ENCODE results near the gene SHISA3.
A peak's percentile ranks its signal among the peaks of the same experiment; 100 is the strongest.
"Not testable (repeated sequence)": the region's sequence is repeated elsewhere in the genome, so short reads cannot be mapped to it uniquely, and the experiment has no call there.

The SHISA3 gene

GRCh38 chr4:42364266-42365053 is 32.8 kb upstream of the SHISA3 start:
- no peak overlapping the region for H3K23ac ChIP-seq (ENCODE audit: low read length)
- no peak overlapping the region for H2BK15ac ChIP-seq (replicated peaks; ENCODE audit: low read depth)
- H3K9ac ChIP-seq (ENCODE audit: low read length) = no peak overlapping the region
- no peak overlapping the region for H4K8ac ChIP-seq (ENCODE audit: low read depth, low read length)
- no peak overlapping the region for H3K18ac ChIP-seq (ENCODE audit: low read length)
- no peak overlapping the region for H3K4me3 ChIP-seq (ENCODE audit: low read length)
- H3K36me3 ChIP-seq (ENCODE audit: control insufficient read depth, insufficient read depth, low read length) = no peaks in the 10 kb centered on the region
- no peak for DNase-seq
- no peaks in the 10 kb centered on the region for H3K79me2 ChIP-seq (ENCODE audit: control insufficient read depth, insufficient read depth, low read length)
- H3K27me3 ChIP-seq (ENCODE audit: insufficient read depth, low read length, poor library complexity) = no peaks in the 10 kb centered on the region
- H3K79me1 ChIP-seq (ENCODE audit: low read length) = no peaks in the 10 kb centered on the region
- no peak overlapping the region for H3K4me2 ChIP-seq (ENCODE audit: low read length)
- no peak overlapping the region for H2BK5ac ChIP-seq (ENCODE audit: low read length)
- no peak overlapping the region for H4K5ac ChIP-seq (ENCODE audit: low read length)
- H3K56ac ChIP-seq (ENCODE audit: low read length) = no peak overlapping the region
- no peaks in the 10 kb centered on the region for H3K4me1 ChIP-seq (ENCODE audit: control insufficient read depth, low read depth, low read length)
- no peak overlapping the region for H2BK120ac ChIP-seq (ENCODE audit: low read depth, low read length)
- H3K27ac ChIP-seq (ENCODE audit: low read depth, low read length) = no peak overlapping the region
- no peak overlapping the region for H3K4ac ChIP-seq (ENCODE audit: low read depth, low read length)
- H2AK5ac ChIP-seq (ENCODE audit: low read length) = no peak overlapping the region

- H3K4me3 ChIP-seq (ENCODE audit: low read length) = no peak overlapping the region
- H4K5ac ChIP-seq (ENCODE audit: low read length) = no peak overlapping the region
- H2AK5ac ChIP-seq (ENCODE audit: low read length) = no peak overlapping the region
- H3K56ac ChIP-seq (ENCODE audit: low read length) = no peak overlapping the region
- H3K4ac ChIP-seq (ENCODE audit: low read depth, low read length) = no peak overlapping the region
- H2BK15ac ChIP-seq (replicated peaks; ENCODE audit: low read depth) = no peak overlapping the region
- H3K9ac ChIP-seq (ENCODE audit: low read length) = no peak overlapping the region
- DNase-seq = no peak
- no peak overlapping the region for H2BK120ac ChIP-seq (ENCODE audit: low read depth, low read length)
- WGBS (ENCODE audit: extremely low coverage, insufficient coverage, low lambda C conversion rate) = no CpG with 5 or more reads among the region's 1 CpG
- H2BK5ac ChIP-seq (ENCODE audit: low read length) = no peak overlapping the region
- H3K27ac ChIP-seq (ENCODE audit: low read depth, low read length) = no peak overlapping the region
- no peak overlapping the region for H4K8ac ChIP-seq (ENCODE audit: low read depth, low read length)
- no peaks in the 10 kb centered on the region for H3K36me3 ChIP-seq (ENCODE audit: control insufficient read depth, insufficient read depth, low read length)
- H3K27me3 ChIP-seq (ENCODE audit: insufficient read depth, low read length, poor library complexity) = no peaks in the 10 kb centered on the region
- H3K23ac ChIP-seq (ENCODE audit: low read length) = no peak overlapping the region
- H3K79me1 ChIP-seq (ENCODE audit: low read length) = no peaks in the 10 kb centered on the region
- no peaks in the 10 kb centered on the region for H3K79me2 ChIP-seq (ENCODE audit: control insufficient read depth, insufficient read depth, low read length)
- no peak overlapping the region for H3K4me2 ChIP-seq (ENCODE audit: low read length)
- H3K4me1 ChIP-seq (ENCODE audit: control insufficient read depth, low read depth, low read length) = no peaks in the 10 kb centered on the region
- no peak overlapping the region for H3K18ac ChIP-seq (ENCODE audit: low read length)
Measured at GRCh38 chr4:42366959-42367358, 30.3 kb upstream of the SHISA3 start.

GRCh38 chr4:42369489-42369888 is 27.8 kb upstream of the SHISA3 start:
- no peak for DNase-seq
- Histone ChIP-seq H3K4me3 (ENCODE audit: low read length) (no peak overlapping the region), H3K4me1 (ENCODE audit: control insufficient read depth, low read depth, low read length) (no peaks in the 10 kb centered on the region), H3K27ac (ENCODE audit: low read depth, low read length) (no peak overlapping the region), H3K27me3 (ENCODE audit: insufficient read depth, low read length, poor library complexity) (no peaks in the 10 kb centered on the region), H3K23ac (ENCODE audit: low read length) (no peak overlapping the region), H4K5ac (ENCODE audit: low read length) (no peak overlapping the region), H2BK15ac (replicated peaks; ENCODE audit: low read depth) (no peak overlapping the region), H3K56ac (ENCODE audit: low read length) (no peak overlapping the region), H3K18ac (ENCODE audit: low read length) (no peak overlapping the region), H3K36me3 (ENCODE audit: control insufficient read depth, insufficient read depth, low read length) (no peaks in the 10 kb centered on the region), H2AK5ac (ENCODE audit: low read length) (no peak overlapping the region), H3K9ac (ENCODE audit: low read length) (no peak overlapping the region), H2BK120ac (ENCODE audit: low read depth, low read length) (no peak overlapping the region), H3K79me1 (ENCODE audit: low read length) (no peaks in the 10 kb centered on the region), H3K4me2 (ENCODE audit: low read length) (no peak overlapping the region), H3K4ac (ENCODE audit: low read depth, low read length) (no peak overlapping the region), H3K79me2 (ENCODE audit: control insufficient read depth, insufficient read depth, low read length) (no peaks in the 10 kb centered on the region), H4K8ac (ENCODE audit: low read depth, low read length) (no peak overlapping the region), H2BK5ac (ENCODE audit: low read length) (no peak overlapping the region)
- WGBS (ENCODE audit: extremely low coverage, insufficient coverage, low lambda C conversion rate) = no CpG with 5 or more reads among the region's 27 CpGs

- DNase-seq = peak; percentile 51
- no CpG with 5 or more reads among the region's 2 CpGs for WGBS (ENCODE audit: extremely low coverage, insufficient coverage, low lambda C conversion rate)
- no peak overlapping the region for H3K27ac ChIP-seq (ENCODE audit: low read depth, low read length)
Measured at GRCh38 chr4:42371305-42372252, 25.7 kb upstream of the SHISA3 start.

GRCh38 chr4:42372303-42372702 is 25.0 kb upstream of the SHISA3 start:
- DNase-seq; H3K27ac ChIP-seq (ENCODE audit: low read depth, low read length); H3K79me1 ChIP-seq (ENCODE audit: low read length); H3K79me2 ChIP-seq (ENCODE audit: control insufficient read depth, insufficient read depth, low read length); H2BK120ac ChIP-seq (ENCODE audit: low read depth, low read length); H3K23ac ChIP-seq (ENCODE audit: low read length); H3K4me3 ChIP-seq (ENCODE audit: low read length); H3K9ac ChIP-seq (ENCODE audit: low read length); H3K4me2 ChIP-seq (ENCODE audit: low read length); H2BK5ac ChIP-seq (ENCODE audit: low read length); H3K18ac ChIP-seq (ENCODE audit: low read length); H4K5ac ChIP-seq (ENCODE audit: low read length); H2AK5ac ChIP-seq (ENCODE audit: low read length); H2BK15ac ChIP-seq (replicated peaks; ENCODE audit: low read depth); H3K27me3 ChIP-seq (ENCODE audit: insufficient read depth, low read length, poor library complexity); H3K4ac ChIP-seq (ENCODE audit: low read depth, low read length); H3K36me3 ChIP-seq (ENCODE audit: control insufficient read depth, insufficient read depth, low read length); H3K56ac ChIP-seq (ENCODE audit: low read length); H3K4me1 ChIP-seq (ENCODE audit: control insufficient read depth, low read depth, low read length); H4K8ac ChIP-seq (ENCODE audit: low read depth, low read length): not testable (repeated sequence)
- no CpG with 5 or more reads among the region's 6 CpGs for WGBS (ENCODE audit: extremely low coverage, insufficient coverage, low lambda C conversion rate)

More at GRCh38 chr4:42371305-42372252, 25.7 kb upstream of the SHISA3 start:
- H3K4me3 ChIP-seq (ENCODE audit: low read length) = no peak overlapping the region
- H2BK120ac ChIP-seq (ENCODE audit: low read depth, low read length) = no peak overlapping the region
- H2BK15ac ChIP-seq (replicated peaks; ENCODE audit: low read depth) = no peak overlapping the region
- no peaks in the 10 kb centered on the region for H3K36me3 ChIP-seq (ENCODE audit: control insufficient read depth, insufficient read depth, low read length)
- H4K8ac ChIP-seq (ENCODE audit: low read depth, low read length) = no peak overlapping the region
- H2AK5ac ChIP-seq (ENCODE audit: low read length) = no peak overlapping the region
- H2BK5ac ChIP-seq (ENCODE audit: low read length) = no peak overlapping the region
- H3K56ac ChIP-seq (ENCODE audit: low read length) = no peak overlapping the region
- H4K5ac ChIP-seq (ENCODE audit: low read length) = no peak overlapping the region
- no peak overlapping the region for H3K23ac ChIP-seq (ENCODE audit: low read length)
- no peak overlapping the region for H3K9ac ChIP-seq (ENCODE audit: low read length)
- no peaks in the 10 kb centered on the region for H3K79me1 ChIP-seq (ENCODE audit: low read length)
- H3K27me3 ChIP-seq (ENCODE audit: insufficient read depth, low read length, poor library complexity) = no peaks in the 10 kb centered on the region
- H3K4me2 ChIP-seq (ENCODE audit: low read length) = no peak overlapping the region
- no peak overlapping the region for H3K18ac ChIP-seq (ENCODE audit: low read length)
- no peak overlapping the region for H3K4ac ChIP-seq (ENCODE audit: low read depth, low read length)
- H3K4me1 ChIP-seq (ENCODE audit: control insufficient read depth, low read depth, low read length) = no peaks in the 10 kb centered on the region
- H3K79me2 ChIP-seq (ENCODE audit: control insufficient read depth, insufficient read depth, low read length) = no peaks in the 10 kb centered on the region
